Activated T-helper 17 cell treated with anti-CD3 and anti-CD28 coated beads, Interleukin-2, amount 50 U/mL, for 72 hours (primary cell): ENCODE results near the gene CHD9NB. TPM values are rescaled to one million over a fixed set of nuclear protein-coding genes. Genes with fewer than 3 reads are reported as not detected.
"Not testable (repeated sequence)": the region's sequence is repeated elsewhere in the genome, so short reads cannot be mapped to it uniquely, and the experiment has no call there.

Experiments
- ATAC-seq: fragments of 150-1000 bp; cut with Tn5 transposase; replicated peaks from 2 replicates; pipeline ENCODE4 v1.10.0; 2021; ENCODE audit warnings: mild to moderate bottlenecking, moderate library complexity
- H3K27ac Mint-ChIP-seq: one replicate; pipeline ENCODE4 v1.8.0; 2022; ENCODE audit warnings: mixed read lengths
- H3K27me3 Mint-ChIP-seq: one replicate; pipeline ENCODE4 v1.8.0; 2022; ENCODE audit warnings: mixed read lengths
- H3K36me3 Mint-ChIP-seq: one replicate; pipeline ENCODE4 v1.8.0; 2022; ENCODE audit warnings: low read depth, mild to moderate bottlenecking, mixed read lengths
- H3K4me1 Mint-ChIP-seq: one replicate; pipeline ENCODE4 v1.8.0; 2022; ENCODE audit warnings: mixed read lengths
- H3K4me3 Mint-ChIP-seq: one replicate; pipeline ENCODE4 v1.8.0; 2022; ENCODE audit warnings: mild to moderate bottlenecking, mixed read lengths
- H3K9me3 Mint-ChIP-seq: one replicate; pipeline ENCODE4 v1.8.0; 2022; ENCODE audit warnings: mixed read lengths
- total RNA-seq, 2 donors: library from RNA; stranded (reverse); gene quantifications; one replicate each; pipeline ENCODE4 v1.2.3, GENCODE V29; 2022

The CHD9NB gene
- total RNA-seq, 2 donors from 2014 or later, result 1.4 to 2.0 TPM

GRCh38 chr16:53089434-53090285 lies 37.0 kb upstream of the CHD9NB start:
- peaks cover 5% of the 10 kb centered on the region for H3K4me1 Mint-ChIP-seq
- H3K27me3 Mint-ChIP-seq, result no peaks in the 10 kb centered on the region
- no peak for ATAC-seq
- no peak overlapping the region for H3K4me3 Mint-ChIP-seq
- H3K9me3 Mint-ChIP-seq, result no peaks in the 10 kb centered on the region
- H3K36me3 Mint-ChIP-seq, result no peaks in the 10 kb centered on the region
- no peak overlapping the region for H3K27ac Mint-ChIP-seq

- H3K27ac Mint-ChIP-seq, result no peak overlapping the region
- H3K27me3 Mint-ChIP-seq, result no peaks in the 10 kb centered on the region
- H3K4me1 Mint-ChIP-seq, result peaks cover 5% of the 10 kb centered on the region
- no peak for ATAC-seq
- H3K36me3 Mint-ChIP-seq, result no peaks in the 10 kb centered on the region
- H3K9me3 Mint-ChIP-seq, result no peaks in the 10 kb centered on the region
- H3K4me3 Mint-ChIP-seq, result no peak overlapping the region
These were observed 34.4 kb upstream of the CHD9NB start for GRCh38 chr16:53087101-53087500.

- H3K36me3 Mint-ChIP-seq, result no peaks in the 10 kb centered on the region
- no peak overlapping the region for H3K4me3 Mint-ChIP-seq
- no peaks in the 10 kb centered on the region for H3K9me3 Mint-ChIP-seq
- peaks cover 2% of the 10 kb centered on the region for H3K4me1 Mint-ChIP-seq
- no peaks in the 10 kb centered on the region for H3K27me3 Mint-ChIP-seq
- no peak overlapping the region for H3K27ac Mint-ChIP-seq
- ATAC-seq, result no peak
These were observed 33.3 kb upstream of the CHD9NB start for GRCh38 chr16:53085931-53086421.

GRCh38 chr16:53085369-53085843 lies 32.7 kb upstream of the CHD9NB start:
- Mint-ChIP-seq H3K27me3 (no peaks in the 10 kb centered on the region), H3K36me3 (no peaks in the 10 kb centered on the region), H3K4me1 (peaks cover 5% of the 10 kb centered on the region), H3K4me3 (no peak overlapping the region), H3K27ac (no peak overlapping the region), H3K9me3 (no peaks in the 10 kb centered on the region)
- ATAC-seq, result no peak

GRCh38 chr16:53084746-53085334 lies 32.1 kb upstream of the CHD9NB start:
- H3K27me3 Mint-ChIP-seq, result no peaks in the 10 kb centered on the region
- H3K4me3 Mint-ChIP-seq, result no peak overlapping the region
- H3K9me3 Mint-ChIP-seq, result no peaks in the 10 kb centered on the region
- H3K36me3 Mint-ChIP-seq, result no peaks in the 10 kb centered on the region
- no peak for ATAC-seq
- H3K27ac Mint-ChIP-seq, result no peak overlapping the region
- peaks cover 5% of the 10 kb centered on the region for H3K4me1 Mint-ChIP-seq

- Mint-ChIP-seq H3K4me1 (peaks cover 5% of the 10 kb centered on the region), H3K27ac (no peak overlapping the region), H3K36me3 (no peaks in the 10 kb centered on the region), H3K27me3 (no peaks in the 10 kb centered on the region), H3K4me3 (no peak overlapping the region), H3K9me3 (no peaks in the 10 kb centered on the region)
- no peak for ATAC-seq
These were observed 31.4 kb upstream of the CHD9NB start for GRCh38 chr16:53084141-53084541.

GRCh38 chr16:53083119-53083518 lies 30.4 kb upstream of the CHD9NB start:
- Mint-ChIP-seq H3K4me3 (no peak overlapping the region), H3K36me3 (no peaks in the 10 kb centered on the region), H3K27me3 (no peaks in the 10 kb centered on the region), H3K27ac (no peak overlapping the region), H3K4me1 (peaks cover 7% of the 10 kb centered on the region), H3K9me3 (no peaks in the 10 kb centered on the region)
- ATAC-seq, result no peak

- no peak overlapping the region for H3K4me3 Mint-ChIP-seq
- H3K9me3 Mint-ChIP-seq, result no peaks in the 10 kb centered on the region
- no peak overlapping the region for H3K27ac Mint-ChIP-seq
- no peak for ATAC-seq
- H3K36me3 Mint-ChIP-seq, result no peaks in the 10 kb centered on the region
- H3K27me3 Mint-ChIP-seq, result no peaks in the 10 kb centered on the region
- peaks cover 10% of the 10 kb centered on the region for H3K4me1 Mint-ChIP-seq
These were observed 29.8 kb upstream of the CHD9NB start for GRCh38 chr16:53082509-53082908.

- ATAC-seq, result no peak
- H3K27me3 Mint-ChIP-seq, result no peaks in the 10 kb centered on the region
- H3K9me3 Mint-ChIP-seq, result no peaks in the 10 kb centered on the region
- peaks cover 10% of the 10 kb centered on the region for H3K4me1 Mint-ChIP-seq
- H3K4me3 Mint-ChIP-seq, result no peak overlapping the region
- no peak overlapping the region for H3K27ac Mint-ChIP-seq
- H3K36me3 Mint-ChIP-seq, result no peaks in the 10 kb centered on the region
These were observed 29.1 kb upstream of the CHD9NB start for GRCh38 chr16:53081686-53082407.

- Mint-ChIP-seq H3K27ac (no peak overlapping the region), H3K36me3 (no peaks in the 10 kb centered on the region), H3K4me1 (peaks cover 10% of the 10 kb centered on the region), H3K27me3 (no peaks in the 10 kb centered on the region), H3K4me3 (no peak overlapping the region), H3K9me3 (no peaks in the 10 kb centered on the region)
- no peak for ATAC-seq
These were observed 28.3 kb upstream of the CHD9NB start for GRCh38 chr16:53081032-53081424.

GRCh38 chr16:53080345-53081031 lies 27.8 kb upstream of the CHD9NB start:
- H3K27me3 Mint-ChIP-seq, result no peaks in the 10 kb centered on the region
- no peak overlapping the region for H3K4me3 Mint-ChIP-seq
- H3K27ac Mint-ChIP-seq, result no peak overlapping the region
- peaks cover 10% of the 10 kb centered on the region for H3K4me1 Mint-ChIP-seq
- no peaks in the 10 kb centered on the region for H3K36me3 Mint-ChIP-seq
- no peaks in the 10 kb centered on the region for H3K9me3 Mint-ChIP-seq
- no peak for ATAC-seq

GRCh38 chr16:53078765-53079485 lies 26.2 kb upstream of the CHD9NB start:
- no peak overlapping the region for H3K27ac Mint-ChIP-seq
- H3K36me3 Mint-ChIP-seq, result no peaks in the 10 kb centered on the region
- no peak overlapping the region for H3K4me3 Mint-ChIP-seq
- H3K27me3 Mint-ChIP-seq, result no peaks in the 10 kb centered on the region
- peaks cover 10% of the 10 kb centered on the region for H3K4me1 Mint-ChIP-seq
- ATAC-seq, result no peak
- H3K9me3 Mint-ChIP-seq, result no peaks in the 10 kb centered on the region

GRCh38 chr16:53078247-53078646 lies 25.6 kb upstream of the CHD9NB start:
- no peak for ATAC-seq
- Mint-ChIP-seq H3K27me3 (no peaks in the 10 kb centered on the region), H3K36me3 (no peaks in the 10 kb centered on the region), H3K27ac (no peak overlapping the region), H3K4me1 (peaks cover 10% of the 10 kb centered on the region), H3K4me3 (no peak overlapping the region), H3K9me3 (no peaks in the 10 kb centered on the region)

GRCh38 chr16:53075461-53075860 lies 22.8 kb upstream of the CHD9NB start:
- H3K27ac Mint-ChIP-seq, H3K36me3 Mint-ChIP-seq, H3K27me3 Mint-ChIP-seq, ATAC-seq, H3K9me3 Mint-ChIP-seq, H3K4me3 Mint-ChIP-seq, H3K4me1 Mint-ChIP-seq: not testable (repeated sequence)
